ENCODE data around the gene MYL12B.
"Not testable (repeated sequence)": the region's sequence is repeated elsewhere in the genome, so short reads cannot be mapped to it uniquely, and the experiment has no call there.

The MYL12B gene

GRCh38 chr18:3261373-3262233 is at the start of gene MYL12B:
TSS of gene MYL12B (plus strand) at chr18:3262133. CDS start at chr18:3272899, 10,766 bp downstream.
- DNase-seq: peak; percentile 88

GRCh38 chr18:3212657-3213056 is 49.3 kb upstream of the MYL12B start:
- DNase-seq: no peak

DNA sequence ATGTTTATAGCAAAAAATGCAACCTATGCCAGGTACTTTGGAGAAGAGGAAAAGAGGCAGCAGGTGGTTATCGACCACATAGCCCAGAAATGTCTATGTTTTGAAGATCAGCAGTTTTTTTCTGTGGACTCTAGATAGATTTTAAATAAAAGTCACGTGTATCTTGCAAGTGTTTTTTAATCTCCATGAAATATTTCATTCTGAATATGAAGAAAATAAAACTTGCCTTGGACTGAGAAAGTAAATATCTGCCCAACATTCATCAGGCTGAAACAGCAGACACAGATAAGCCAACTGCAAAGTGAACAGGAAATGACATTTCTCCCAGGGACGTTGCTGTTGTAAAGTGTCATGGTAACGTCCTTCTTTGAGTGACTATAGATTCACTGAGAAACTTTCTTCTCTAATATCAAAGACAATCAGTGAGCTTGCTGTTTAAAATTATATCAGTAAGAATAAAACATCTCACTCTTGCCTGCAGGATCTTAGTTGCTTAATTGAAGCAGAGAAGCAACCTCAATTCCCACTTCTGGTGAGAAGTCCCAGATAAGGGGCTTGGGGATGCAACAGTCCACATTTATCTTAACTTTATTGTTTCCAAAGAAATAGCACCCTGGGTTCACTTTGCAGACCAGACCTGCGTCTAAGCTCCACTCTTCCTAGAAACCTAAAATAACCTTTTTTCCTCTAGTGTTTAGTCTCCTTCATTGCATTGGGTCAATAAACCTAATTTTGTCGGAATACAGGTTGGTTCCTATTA is 48.5 kb upstream of the MYL12B start:
- no peak for DNase-seq

GRCh38 chr18:3214855-3215637 is 46.9 kb upstream of the MYL12B start:
- no peak for DNase-seq

DNA sequence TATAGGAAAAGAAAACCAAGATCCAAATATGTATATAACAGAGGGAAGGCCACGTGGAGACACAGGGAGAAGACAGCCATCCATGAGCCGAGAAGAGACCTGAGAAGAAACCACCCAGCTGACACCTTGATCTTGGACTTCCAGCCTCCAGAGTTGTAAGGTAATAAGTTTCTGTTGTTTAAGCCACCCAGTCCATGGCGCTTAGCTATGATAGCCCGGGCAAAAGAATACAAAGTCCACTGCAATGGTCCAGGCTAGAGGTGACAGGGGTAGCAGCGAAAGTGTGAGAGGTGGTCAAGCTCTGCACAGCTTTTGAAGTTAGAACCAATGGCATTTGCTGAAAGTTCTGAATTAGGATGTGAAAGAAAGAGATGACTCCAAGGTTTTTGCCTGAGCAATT is 44.9 kb upstream of the MYL12B start:
- no peak for DNase-seq

DNA sequence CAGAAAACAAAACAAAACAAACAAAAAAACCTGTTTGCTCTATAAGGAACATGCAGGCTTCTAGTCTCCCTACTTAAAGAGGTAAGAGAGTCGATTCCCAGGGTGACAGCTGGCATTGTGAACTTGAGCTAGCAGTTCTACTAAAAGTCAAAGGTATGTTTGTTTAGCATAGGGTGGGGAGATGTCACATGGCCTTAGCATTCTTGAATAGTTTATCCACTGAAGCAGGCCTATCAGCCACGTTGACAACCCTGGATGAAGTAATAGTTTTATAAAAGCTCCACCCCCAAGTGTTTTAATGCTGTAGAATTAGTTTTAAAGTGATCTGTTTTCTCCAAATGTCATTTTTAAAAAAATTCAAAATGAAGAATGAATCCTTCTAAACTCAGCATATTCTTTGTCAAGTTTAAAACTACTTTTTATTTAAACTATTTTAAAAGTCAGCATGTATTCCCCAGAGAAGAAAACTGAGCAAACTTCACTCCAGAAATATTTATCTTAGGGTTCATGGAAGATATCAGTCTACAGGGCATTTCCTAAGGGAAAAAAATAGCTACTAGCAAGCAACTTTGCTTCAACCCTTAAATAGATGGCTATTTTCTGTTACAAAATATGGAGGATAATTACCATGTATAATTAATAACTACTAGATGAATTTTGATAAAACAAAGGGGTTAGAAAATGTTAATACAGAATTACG is 43.8 kb upstream of the MYL12B start:
- no peak for DNase-seq

DNA sequence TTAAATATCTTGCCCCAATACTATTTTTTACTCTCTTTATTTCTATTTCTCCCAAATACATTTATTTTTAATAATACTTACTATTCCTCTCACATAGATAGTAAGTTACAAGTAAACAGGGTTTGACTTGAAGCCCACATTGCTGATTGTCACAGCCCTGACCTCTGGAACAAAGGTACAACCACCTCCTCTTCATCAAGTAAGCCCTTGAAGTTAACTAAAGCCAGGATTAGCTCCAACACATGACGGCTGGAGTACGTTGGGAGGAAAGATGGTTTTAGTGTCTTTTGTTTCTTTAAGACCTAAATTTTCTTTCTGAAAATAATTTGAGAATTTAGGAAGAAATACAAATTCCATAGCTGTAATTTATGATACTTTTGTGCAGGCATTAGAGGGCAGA is 43.1 kb upstream of the MYL12B start:
- DNase-seq: no peak

DNA sequence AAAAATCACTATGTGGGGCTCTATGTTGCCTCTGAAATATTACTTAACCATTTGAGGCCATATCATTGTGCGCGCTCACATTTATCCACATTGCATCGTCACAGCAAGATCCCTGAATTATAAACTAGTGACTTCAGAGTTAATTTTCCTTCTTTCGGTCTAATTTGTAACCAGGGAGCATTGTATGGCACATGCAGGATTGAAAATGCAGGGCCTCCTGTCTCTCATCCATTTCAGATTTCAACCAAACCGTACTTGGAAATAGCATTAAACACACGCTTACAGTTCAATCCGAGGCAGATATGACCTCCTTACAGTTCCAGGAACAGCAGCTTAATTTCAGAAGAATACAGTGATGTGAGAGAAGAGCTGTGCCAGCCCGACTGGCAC is 42.7 kb upstream of the MYL12B start:
- no peak for DNase-seq

GRCh38 chr18:3219631-3220335 is 42.1 kb upstream of the MYL12B start, which contains the start of gene MYOM1:
TSS of gene MYOM1 (minus strand) at chr18:3219968. CDS start at chr18:3215223, 4,745 bp downstream.
- DNase-seq: no peak

- not testable (repeated sequence) for DNase-seq
Observed at GRCh38 chr18:3220868-3221267, 41.1 kb upstream of the MYL12B start.

- no peak for DNase-seq
Observed at GRCh38 chr18:3221496-3221895, 40.4 kb upstream of the MYL12B start.

GRCh38 chr18:3223356-3223755 is 38.6 kb upstream of the MYL12B start:
- DNase-seq: no peak

- no peak for DNase-seq
Observed at GRCh38 chr18:3224223-3224622, 37.7 kb upstream of the MYL12B start.

DNA sequence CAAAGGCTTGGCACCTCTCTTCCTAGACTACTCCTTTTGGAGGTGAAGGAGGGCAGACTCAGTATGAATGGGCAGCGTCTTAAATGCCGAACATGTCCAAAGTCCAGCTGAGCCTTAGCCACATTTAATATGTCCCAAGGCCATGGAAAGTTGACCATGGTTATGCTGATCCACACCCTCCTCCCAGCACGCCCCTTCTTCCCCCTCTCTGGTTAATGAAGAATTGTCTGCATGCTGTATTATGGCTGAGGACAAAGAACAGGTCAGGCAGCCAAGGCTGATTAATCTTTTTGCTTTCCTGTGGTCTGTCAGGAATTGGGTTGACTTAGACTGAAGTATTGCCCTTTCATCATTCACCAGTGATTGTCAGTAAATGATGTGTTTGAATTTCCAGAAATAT is 36.3 kb upstream of the MYL12B start:
- DNase-seq: no peak

DNA sequence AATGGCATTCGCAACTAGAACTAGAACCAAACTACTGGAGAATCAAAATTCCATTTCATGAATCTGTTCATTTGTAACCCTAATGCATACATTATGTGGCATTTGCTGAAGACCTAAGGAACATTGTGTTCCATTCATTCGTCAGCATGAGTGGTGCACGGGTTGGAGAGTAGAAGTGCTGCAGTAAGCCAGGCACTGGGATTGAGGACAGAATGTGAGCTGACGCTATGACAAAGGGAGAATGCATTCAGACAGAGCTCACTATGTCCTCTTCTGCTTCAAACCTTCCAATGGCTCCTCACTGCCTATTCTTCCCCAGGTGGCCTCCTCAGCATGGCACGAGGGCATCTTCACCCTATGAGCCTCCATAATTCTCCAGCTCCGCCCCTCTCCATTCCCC is 35.9 kb upstream of the MYL12B start:
- DNase-seq: no peak

- DNase-seq: no peak
Observed at GRCh38 chr18:3230401-3231334, 31.3 kb upstream of the MYL12B start.

- no peak for DNase-seq
Observed at GRCh38 chr18:3233004-3233403, 28.9 kb upstream of the MYL12B start.

DNA sequence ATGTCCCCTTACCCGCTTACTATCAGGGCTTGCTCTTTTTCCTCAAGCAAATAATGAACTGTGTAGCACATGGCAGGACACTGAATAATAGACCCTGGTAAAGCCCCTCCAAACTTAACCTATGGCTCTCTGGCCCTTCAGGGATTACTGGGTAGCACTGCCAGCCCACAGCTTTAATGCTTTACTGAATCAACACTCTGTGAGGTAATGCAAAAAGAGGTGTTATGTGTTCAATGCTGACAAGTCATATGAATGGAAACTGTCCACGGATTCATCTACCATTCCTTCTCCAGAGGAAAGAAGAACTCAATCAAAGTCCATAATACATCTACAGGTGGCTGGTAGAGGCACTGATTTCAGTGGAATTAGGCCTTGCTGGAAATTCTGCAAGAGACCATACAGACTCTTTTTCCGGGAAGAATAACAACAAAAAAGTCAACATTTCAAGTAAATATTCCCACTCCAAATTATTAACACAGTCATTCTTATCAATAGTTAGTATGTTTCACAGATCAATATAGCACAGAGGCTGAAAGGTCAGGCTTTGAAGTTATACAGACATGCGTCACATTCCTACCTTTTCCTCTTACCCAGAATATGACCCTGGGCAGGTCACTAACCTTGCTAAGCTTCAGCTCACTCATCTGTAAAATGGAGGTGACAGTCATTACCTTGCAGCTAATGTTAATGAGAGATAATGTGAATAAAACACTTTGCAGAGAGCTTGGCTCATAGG is 28.3 kb upstream of the MYL12B start:
- no peak for DNase-seq

DNA sequence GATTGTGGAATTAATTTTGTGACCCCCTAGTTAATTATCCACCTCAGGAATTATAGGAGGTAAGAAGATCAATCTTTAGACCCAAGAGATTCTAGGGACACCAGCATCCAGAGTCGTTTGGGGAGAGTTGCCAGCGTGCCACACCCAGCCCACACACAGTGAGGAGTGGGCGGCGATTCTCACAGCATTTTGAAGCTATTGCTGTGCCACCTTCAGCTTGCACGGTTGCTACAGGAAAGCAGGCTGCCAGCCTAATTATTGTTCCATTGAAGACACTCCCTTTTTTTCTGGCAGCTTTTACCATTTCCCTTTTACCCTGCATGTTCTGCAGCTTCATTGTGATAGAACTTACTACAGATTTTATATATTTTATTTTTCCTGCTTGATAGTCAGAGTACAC is 27.5 kb upstream of the MYL12B start:
- no peak for DNase-seq

GRCh38 chr18:3235846-3236245 is 26.1 kb upstream of the MYL12B start:
- no peak for DNase-seq
